ENCODE results near the gene ALDOB.

The ALDOB gene

DNA sequence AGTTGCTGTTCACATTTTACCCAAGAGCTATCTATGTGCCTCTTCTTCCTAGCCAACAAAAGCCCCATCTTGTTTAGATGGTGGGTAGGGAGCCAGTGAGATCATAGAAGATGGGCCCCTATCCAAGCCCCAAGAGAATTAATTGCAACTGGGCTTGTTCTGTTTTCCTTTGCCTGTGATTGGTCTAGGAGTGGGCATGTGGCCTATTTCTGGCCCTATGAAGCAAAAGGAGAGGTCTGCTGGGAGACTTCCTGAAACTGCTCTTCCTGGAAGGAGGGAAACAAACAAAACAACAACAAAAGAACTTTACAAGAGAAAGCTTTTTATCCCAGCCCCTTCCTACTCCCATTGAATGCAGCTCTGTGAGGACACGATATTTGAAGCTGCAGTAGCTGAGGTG, 32.5 kb upstream of the ALDOB start:
- TF ChIP-seq, protein P1, sequence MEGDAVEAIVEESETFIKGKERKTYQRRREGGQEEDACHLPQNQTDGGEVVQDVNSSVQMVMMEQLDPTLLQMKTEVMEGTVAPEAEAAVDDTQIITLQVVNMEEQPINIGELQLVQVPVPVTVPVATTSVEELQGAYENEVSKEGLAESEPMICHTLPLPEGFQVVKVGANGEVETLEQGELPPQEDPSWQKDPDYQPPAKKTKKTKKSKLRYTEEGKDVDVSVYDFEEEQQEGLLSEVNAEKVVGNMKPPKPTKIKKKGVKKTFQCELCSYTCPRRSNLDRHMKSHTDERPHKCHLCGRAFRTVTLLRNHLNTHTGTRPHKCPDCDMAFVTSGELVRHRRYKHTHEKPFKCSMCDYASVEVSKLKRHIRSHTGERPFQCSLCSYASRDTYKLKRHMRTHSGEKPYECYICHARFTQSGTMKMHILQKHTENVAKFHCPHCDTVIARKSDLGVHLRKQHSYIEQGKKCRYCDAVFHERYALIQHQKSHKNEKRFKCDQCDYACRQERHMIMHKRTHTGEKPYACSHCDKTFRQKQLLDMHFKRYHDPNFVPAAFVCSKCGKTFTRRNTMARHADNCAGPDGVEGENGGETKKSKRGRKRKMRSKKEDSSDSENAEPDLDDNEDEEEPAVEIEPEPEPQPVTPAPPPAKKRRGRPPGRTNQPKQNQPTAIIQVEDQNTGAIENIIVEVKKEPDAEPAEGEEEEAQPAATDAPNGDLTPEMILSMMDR (IDR thresholded peaks at IDR 0.05; ENCODE audit: insufficient read depth, low read depth, low read length, missing control alignments) = no peak
- DNase-seq (ENCODE audit: low read depth) = no peak
- no peak overlapping the region for H3K4me3 ChIP-seq (ENCODE audit: low read depth, low read length)

DNA sequence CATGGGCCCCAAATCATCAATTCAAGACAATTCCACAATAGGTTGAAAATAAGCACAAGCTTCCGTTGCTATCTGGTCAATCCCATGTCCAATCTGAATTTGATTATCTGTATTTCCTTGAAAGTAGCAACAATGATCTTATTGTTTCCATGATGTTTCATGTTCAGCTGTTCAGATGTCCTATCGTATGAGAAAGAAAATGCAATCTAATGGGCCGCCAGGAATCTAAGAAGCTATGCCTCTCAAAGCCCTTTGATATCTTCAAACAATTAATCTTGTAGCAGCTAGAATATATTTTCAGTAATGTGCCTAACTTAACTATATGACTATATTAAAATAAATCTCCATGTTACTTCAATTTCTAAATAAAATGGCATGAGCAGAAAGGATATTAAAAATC, 32.1 kb upstream of the ALDOB start:
- no peak for DNase-seq (ENCODE audit: low read depth)
- H3K4me3 ChIP-seq (ENCODE audit: low read depth, low read length) = no peak overlapping the region
- TF ChIP-seq, protein P1 (IDR thresholded peaks at IDR 0.05; ENCODE audit: insufficient read depth, low read depth, low read length, missing control alignments) = no peak

DNA sequence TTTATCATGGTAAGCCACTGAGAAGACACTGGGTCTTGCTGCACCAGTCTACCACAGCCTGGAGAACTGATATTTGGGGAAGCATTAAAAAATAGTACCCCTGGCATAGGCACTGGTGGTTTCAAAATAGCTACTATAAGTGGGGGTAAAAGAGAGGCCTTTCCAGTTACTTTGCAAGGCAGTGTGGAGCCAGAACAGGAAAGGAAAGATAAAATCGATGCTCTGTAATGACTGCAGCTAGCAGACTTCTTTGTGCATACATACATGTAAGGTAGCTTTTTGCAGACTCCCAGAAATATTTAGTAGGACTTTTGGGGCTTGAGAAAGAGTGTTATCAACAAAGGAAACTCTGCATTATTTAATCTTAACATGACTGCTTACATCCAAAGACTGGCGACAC, 31.3 kb upstream of the ALDOB start:
- no peak overlapping the region for H3K4me3 ChIP-seq (ENCODE audit: low read depth, low read length)
- TF ChIP-seq, protein P1 (IDR thresholded peaks at IDR 0.05; ENCODE audit: insufficient read depth, low read depth, low read length, missing control alignments) = no peak
- no peak for DNase-seq (ENCODE audit: low read depth)

DNA sequence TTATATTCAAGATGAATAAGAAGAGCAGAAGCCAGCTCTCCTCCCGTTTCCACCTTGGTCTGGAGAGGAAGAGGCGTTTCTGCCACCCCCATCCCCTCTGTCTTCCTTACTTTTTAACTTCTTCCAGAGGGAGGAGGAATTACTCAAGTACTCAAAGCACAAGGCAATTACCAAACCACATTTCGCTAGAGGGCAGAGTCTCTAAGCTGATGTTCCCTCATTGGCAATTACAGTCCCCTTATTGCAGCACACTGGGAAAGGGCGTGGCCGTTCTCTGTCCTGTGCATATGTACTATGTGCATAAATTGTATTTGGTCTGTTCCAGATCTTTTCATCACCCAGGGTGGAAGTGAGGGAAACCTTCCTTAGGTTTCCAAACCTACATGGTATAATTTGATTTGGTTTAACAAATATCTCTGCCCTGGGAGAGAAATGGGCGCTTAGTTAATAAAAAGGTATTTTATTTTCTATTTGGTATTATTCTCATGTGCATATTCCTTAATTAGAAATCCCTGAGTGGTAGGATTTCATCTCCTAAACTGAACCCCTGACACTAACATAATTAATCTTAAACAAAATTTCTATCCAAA, 29.8 kb upstream of the ALDOB start:
- TF ChIP-seq, protein P1 (IDR thresholded peaks at IDR 0.05; ENCODE audit: insufficient read depth, low read depth, low read length, missing control alignments) = no peak
- H3K4me3 ChIP-seq (ENCODE audit: low read depth, low read length) = no peak overlapping the region
- DNase-seq (ENCODE audit: low read depth) = peak; percentile 11

DNA sequence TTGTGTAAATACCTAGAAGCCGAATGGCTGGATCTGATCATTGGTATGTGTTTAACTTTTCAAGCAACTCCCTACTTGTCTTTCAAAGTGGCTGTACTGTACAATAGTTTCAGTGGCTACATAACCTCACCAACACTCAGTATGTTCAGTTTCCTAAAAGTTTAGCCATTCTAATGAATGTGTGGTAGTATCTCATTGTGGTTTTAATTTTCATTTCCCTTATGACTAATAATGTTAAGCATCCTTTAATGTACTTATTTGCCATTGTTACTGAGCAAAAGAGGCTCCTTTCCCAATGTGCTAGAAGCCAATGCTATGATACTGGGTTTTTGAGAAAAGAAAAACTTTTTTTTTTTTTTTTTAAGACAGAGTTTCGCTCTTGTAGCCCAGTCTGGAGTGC, 27.8 kb upstream of the ALDOB start:
- DNase-seq (ENCODE audit: low read depth) = no peak
- TF ChIP-seq, protein P1 (IDR thresholded peaks at IDR 0.05; ENCODE audit: insufficient read depth, low read depth, low read length, missing control alignments) = no peak
- H3K4me3 ChIP-seq (ENCODE audit: low read depth, low read length) = no peak overlapping the region

DNA sequence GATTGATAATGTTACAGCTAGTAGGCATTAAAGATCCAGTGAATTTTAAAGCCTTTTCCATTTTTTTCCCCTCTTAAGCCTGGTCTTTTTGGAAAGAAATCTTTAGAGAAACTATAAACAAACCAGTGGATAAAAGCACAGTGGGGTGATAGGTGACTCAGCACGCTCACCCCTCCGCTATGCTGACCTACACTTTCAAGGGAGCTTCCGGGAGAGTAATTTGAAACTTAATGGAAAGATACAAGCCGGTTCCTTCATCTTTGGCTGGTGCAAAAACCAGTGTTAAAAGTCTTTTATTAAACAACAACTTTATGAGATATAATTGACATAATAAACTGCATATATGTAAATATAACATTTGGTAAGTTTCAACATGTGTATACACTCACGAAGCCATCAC, 27.0 kb upstream of the ALDOB start:
- DNase-seq (ENCODE audit: low read depth) = no peak
- no peak overlapping the region for H3K4me3 ChIP-seq (ENCODE audit: low read depth, low read length)

More for the DNA sequence above, 27.0 kb upstream of the ALDOB start:
- TF ChIP-seq, protein P1 (IDR thresholded peaks at IDR 0.05; ENCODE audit: insufficient read depth, low read depth, low read length, missing control alignments) = no peak

All from GM12865 (cell line).